Measurements from ENCODE around the gene DYRK4.

DNA sequence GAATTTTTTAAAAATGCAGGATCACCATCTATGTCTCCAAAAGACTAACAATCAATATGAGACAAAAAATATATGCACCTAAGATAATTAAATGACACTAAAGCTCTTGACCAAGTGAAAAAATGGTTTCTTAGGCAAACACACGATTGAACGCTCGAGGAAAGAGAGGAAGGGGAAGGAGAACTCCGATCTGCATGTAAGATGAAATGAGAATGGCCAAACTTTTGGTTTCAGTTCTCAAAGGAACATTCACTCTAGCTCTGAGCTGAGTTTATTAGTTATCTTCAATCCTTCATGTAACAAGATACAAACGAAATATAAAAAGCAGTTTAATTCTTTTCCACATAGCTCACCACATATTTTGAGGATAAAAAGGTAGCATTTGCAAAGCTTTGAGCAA lies 2.8 kb downstream of the DYRK4 start:
- no peak for TF ChIP-seq ZNF232 (CRISPR knock-in tag; IDR thresholded peaks at IDR 0.05)
- TF ChIP-seq FOXJ3 (CRISPR knock-in tag; IDR thresholded peaks at IDR 0.05; ENCODE audit: borderline replicate concordance): no peak
- no peak for TF ChIP-seq NR2C2 (CRISPR knock-in tag; IDR thresholded peaks at IDR 0.05)
- TF ChIP-seq, protein P1, sequence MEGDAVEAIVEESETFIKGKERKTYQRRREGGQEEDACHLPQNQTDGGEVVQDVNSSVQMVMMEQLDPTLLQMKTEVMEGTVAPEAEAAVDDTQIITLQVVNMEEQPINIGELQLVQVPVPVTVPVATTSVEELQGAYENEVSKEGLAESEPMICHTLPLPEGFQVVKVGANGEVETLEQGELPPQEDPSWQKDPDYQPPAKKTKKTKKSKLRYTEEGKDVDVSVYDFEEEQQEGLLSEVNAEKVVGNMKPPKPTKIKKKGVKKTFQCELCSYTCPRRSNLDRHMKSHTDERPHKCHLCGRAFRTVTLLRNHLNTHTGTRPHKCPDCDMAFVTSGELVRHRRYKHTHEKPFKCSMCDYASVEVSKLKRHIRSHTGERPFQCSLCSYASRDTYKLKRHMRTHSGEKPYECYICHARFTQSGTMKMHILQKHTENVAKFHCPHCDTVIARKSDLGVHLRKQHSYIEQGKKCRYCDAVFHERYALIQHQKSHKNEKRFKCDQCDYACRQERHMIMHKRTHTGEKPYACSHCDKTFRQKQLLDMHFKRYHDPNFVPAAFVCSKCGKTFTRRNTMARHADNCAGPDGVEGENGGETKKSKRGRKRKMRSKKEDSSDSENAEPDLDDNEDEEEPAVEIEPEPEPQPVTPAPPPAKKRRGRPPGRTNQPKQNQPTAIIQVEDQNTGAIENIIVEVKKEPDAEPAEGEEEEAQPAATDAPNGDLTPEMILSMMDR (IDR thresholded peaks at IDR 0.05): no peak
- no peak for TF ChIP-seq CREM (CRISPR knock-in tag; IDR thresholded peaks at IDR 0.05)
